A673 (cell line): Measurements from ENCODE around the gene ECEL1.

Experiments
- EZH2 ChIP-seq: fragments of 200-600 bp; sonication (generic); IDR thresholded peaks from 2 replicates; pipeline ENCODE4 v1.6.1; 2017; ENCODE audit warnings: borderline replicate concordance, low read depth, mild to moderate bottlenecking, mixed read lengths, antibody characterized with exemption, low read length; ENCODE audit not compliant: poor library complexity, severe bottlenecking
- TF ChIP-seq, protein P1 (sequence below): fragments of 300-800, 200-600 bp; sonication (generic); conservative IDR thresholded peaks from 2 replicates; pipeline ENCODE4 v1.5.1; 2017; ENCODE audit warnings: low read depth, mild to moderate bottlenecking, antibody characterized with exemption, low read length, moderate library complexity, mixed read lengths

DNA sequence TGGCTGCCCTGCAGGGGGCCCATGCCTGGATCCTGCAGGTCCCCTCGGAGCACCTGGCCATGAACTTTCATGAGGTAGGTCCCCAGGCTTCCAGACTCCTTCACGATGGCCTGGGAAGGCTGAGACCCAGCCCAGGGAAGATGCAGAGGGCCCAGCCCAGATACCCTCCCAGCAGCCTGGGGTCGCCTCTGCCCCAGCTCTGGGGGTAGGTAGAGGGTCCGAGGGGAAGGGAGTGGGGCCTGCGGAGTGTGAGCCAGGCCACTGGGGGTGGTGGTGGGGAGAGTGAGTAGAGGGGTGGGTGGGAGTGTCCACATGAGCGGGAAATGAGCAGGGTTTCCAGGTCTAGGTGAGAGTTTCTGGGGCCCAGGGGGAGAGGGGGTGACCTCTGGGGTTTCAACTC lies 37.1 kb upstream of the ECEL1 start:
- TF ChIP-seq, protein P1, sequence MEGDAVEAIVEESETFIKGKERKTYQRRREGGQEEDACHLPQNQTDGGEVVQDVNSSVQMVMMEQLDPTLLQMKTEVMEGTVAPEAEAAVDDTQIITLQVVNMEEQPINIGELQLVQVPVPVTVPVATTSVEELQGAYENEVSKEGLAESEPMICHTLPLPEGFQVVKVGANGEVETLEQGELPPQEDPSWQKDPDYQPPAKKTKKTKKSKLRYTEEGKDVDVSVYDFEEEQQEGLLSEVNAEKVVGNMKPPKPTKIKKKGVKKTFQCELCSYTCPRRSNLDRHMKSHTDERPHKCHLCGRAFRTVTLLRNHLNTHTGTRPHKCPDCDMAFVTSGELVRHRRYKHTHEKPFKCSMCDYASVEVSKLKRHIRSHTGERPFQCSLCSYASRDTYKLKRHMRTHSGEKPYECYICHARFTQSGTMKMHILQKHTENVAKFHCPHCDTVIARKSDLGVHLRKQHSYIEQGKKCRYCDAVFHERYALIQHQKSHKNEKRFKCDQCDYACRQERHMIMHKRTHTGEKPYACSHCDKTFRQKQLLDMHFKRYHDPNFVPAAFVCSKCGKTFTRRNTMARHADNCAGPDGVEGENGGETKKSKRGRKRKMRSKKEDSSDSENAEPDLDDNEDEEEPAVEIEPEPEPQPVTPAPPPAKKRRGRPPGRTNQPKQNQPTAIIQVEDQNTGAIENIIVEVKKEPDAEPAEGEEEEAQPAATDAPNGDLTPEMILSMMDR, result no peak
- no peak for TF ChIP-seq EZH2
